HG03354 (cell line): ENCODE results near the gene CWC15.
"Not testable (repeated sequence)": the region's sequence is repeated elsewhere in the genome, so short reads cannot be mapped to it uniquely, and the experiment has no call there.

Source experiments
- ATAC-seq: cut with Tn5 transposase; IDR thresholded peaks from one replicate; pipeline ENCODE4 v1.9.1; 2021; ENCODE audit warnings: mild to moderate bottlenecking; ENCODE audit not compliant: unreplicated experiment, poor library complexity, severe bottlenecking

The CWC15 gene

DNA sequence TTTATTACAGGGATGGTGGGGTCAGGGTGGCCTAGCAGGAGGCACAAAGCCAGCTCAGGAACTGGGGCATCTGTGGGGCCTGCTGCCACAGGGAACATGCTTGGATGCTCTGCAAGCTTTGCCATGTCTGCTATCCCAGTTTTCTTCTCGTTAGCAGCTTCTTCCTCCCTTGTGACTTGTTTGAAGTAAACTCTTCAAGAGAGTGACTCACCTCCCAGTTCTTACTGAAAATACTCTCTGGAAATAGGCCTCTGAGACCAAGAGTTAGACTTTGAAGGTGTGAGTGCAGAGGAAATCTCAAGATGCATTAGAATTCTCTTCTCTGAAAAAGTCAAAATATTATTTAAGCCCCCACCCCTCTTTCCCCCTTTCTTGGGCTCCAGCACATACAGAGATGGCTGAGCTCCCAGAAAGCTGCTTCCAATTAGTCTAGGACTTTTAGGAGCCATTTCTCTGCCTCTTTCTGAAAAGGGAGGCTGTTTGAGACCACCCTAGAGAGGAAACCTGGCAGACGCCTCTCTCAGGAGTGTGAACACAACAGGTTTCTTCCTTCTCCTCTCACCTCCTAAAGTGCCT, 15.1 kb downstream of the CWC15 start:
- ATAC-seq: no peak

DNA sequence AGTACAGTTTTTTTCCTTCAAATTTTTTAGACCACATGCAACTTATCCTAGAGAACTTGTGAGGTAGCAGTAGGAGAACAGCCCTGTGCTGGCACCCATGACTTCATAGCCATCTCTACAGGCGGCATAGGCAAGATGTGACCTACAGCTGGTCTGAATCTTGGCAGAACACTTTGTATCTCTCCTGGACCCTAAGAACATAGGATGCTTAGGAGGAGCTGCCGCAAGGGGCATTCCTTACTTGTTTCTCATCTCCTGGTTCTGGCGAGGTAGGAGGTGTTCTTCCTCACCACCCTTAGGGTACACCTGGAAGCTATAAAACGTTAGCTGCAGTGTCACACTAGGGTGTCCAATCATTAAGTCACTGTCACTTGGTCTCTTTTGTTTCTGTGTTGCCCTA, 16.4 kb downstream of the CWC15 start:
- no peak for ATAC-seq

DNA sequence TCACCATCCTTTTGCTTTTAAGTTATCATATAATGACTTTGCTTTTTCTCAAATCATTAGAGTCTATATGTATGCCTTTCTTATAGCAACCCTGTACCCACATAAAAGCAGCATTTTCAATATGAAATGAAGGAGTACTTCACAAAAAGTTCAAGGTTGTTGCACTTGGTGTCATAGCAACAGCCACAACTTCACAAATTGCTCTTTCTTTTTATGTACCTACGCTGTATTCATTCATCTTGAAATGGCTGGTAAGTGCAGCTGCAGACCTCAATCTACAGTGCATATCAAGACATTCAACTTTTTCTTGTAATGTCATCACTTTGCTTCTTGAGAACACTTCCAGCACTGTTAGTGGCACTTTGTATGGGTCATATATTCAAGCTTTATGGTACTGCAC, 18.6 kb downstream of the CWC15 start:
- ATAC-seq: no peak

DNA sequence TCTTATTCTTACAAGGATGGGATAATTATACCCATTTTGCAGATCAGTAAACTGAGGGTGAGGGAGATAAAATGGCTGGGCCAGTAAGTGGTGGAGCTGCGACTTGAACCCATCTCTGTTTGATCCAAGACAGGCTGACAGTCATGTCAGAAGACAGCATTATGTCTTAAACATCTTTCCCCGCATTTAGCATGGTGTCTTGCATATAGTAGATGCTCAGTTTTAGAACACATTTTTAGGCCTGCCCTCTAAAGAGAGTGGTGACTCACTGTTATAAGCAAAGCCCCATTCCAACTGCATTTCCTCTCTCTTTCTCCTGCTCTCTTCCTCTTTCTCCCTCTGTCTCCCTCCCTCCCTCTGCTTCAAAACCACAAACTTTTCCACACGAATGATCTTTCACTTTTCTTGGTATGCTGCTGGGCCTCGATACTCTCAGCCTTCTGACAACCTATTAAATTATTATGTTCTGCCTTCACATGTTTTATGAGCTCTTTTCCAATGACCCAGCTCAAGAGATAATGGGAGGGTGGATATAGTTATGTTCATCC, 25.2 kb downstream of the CWC15 start:
- ATAC-seq: no peak

DNA sequence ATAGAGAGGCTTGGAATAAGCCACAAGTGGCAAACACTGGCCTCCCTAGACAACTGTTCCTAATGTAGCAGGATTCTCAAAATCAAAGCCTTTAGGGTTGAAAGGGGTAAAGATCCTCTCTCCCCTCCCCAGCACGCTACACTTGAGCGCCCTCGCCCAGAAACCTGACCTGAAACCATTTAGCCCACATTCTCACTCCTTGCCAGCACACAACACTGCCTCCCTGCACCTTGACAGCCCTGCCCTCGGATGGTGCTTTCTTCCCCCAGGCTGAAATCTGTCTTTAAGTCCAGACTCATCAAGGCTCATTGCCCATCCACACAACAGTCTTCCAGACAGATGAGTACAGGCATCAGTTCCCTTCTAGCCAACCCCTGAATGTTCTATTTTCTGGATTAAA, 26.5 kb downstream of the CWC15 start:
- peak; percentile 62 for ATAC-seq

DNA sequence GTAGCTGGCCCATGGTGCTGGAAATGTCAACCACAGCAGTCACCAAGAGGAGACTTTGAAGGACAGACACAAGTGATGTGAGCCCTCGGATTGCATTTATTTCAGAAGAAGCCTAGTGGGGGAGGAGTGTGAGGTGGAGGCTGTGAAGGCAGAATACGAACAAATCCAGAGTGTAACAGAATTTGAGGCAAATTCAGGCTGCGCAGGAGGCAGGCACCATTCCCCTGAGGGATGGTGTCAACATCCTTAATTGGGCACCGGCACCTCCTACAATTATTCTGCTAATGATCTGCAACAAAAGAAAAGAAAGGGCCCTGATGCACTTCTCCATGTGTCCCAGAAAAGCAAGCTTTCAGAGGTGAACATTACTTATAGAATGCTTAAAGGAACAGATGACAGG, 32.2 kb downstream of the CWC15 start:
- no peak for ATAC-seq

DNA sequence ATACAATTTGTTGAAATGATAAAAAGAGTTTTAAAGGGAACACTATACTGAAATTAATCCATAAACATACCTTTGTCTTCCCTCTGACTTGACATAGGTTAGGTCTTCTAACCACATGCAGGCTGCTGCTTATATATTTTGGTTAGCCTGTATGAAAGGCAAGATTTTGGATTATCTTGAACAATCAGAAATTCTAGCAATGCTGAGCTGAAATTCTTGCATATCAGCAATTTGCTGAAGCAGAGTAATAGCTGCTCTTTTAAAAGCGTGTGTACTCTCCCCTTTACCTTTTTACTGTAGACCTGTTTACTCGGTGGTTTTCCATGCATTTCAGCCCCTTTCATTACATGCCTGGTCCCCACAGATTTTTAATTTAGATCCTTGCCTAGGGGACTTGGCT, 34.0 kb downstream of the CWC15 start:
- no peak for ATAC-seq

DNA sequence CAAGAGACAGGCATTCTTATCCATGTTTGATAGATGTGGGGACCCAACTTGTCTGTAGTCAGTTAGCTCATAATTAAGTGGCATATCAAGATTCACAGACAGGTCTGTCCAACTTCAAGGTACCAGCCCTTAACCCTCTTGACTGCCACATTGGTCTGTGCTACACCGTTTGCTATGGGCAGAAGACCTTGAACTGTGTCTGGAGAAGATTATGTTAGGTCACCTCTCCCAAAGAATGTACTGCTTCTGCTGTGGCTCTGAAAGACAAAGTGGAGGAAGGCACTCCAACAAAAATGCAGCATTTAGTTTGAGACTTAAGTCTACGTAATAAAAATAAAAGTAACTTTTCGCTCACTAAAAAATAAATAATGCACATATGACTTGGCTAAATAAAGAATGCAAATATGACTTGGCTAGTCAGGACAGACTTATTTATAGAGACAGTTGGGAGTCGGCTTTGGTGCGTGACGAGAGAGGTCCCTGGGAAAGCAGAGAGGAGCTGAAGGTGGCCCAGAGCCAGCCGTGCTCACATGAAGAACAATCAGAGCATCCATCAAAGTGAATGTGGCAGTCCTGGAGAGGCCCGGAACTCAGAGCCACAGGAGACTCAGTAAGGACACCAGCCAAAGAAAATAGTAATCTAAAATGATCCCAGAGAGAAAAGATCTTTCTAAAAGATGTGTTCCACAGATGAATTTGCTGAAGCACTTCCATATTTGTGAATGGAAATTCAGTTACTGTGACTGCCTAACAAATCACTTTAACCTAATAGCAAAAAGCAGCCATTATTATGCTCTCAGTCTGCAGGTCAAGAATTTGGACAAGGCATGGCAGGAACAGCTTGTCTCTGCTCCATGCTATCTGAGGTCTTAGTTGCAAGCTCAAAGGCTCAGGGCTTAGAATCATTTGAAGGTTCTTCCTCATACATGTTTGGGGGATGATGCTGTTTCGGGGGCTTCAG, 35.0 kb downstream of the CWC15 start:
- ATAC-seq: no peak

DNA sequence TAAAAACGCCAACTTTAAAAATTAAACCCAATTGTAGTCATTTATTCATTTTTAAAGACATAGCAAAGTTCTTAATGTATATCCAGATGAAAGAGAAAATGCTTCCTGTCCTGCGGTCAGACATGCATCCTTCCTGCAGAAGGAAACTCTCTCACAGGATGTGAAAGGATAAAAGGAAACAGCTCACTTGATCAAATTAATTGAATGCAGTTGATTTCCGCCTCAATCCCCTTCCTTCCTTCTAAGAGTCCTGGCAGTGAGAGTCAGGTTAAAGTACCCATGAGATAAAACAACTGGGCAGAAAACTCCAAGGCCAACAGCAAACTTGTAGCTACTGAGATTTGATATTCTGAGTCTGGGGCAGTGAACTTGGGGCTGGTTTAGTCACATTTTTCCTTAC, 38.5 kb downstream of the CWC15 start:
- ATAC-seq: no peak

DNA sequence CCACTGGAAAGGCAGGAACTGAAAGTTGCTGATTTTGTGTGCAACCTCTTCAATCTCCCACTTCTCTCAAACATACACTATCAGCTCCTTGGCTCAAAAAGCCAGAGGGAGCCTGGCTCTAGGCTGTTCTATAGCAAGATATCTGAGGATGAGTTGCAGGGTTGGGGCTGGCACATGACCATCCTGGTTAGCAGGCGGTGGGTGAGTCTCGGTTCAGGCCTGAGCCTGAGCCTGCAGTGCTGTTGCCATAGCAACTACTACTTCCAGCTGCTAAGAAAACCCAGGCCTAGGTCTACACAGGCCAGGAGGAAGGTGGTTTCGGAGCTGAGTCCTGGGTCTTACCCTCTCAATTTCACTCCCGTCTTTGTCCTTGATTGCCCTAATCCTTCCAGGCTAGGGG, 39.0 kb downstream of the CWC15 start:
- ATAC-seq: no peak

DNA sequence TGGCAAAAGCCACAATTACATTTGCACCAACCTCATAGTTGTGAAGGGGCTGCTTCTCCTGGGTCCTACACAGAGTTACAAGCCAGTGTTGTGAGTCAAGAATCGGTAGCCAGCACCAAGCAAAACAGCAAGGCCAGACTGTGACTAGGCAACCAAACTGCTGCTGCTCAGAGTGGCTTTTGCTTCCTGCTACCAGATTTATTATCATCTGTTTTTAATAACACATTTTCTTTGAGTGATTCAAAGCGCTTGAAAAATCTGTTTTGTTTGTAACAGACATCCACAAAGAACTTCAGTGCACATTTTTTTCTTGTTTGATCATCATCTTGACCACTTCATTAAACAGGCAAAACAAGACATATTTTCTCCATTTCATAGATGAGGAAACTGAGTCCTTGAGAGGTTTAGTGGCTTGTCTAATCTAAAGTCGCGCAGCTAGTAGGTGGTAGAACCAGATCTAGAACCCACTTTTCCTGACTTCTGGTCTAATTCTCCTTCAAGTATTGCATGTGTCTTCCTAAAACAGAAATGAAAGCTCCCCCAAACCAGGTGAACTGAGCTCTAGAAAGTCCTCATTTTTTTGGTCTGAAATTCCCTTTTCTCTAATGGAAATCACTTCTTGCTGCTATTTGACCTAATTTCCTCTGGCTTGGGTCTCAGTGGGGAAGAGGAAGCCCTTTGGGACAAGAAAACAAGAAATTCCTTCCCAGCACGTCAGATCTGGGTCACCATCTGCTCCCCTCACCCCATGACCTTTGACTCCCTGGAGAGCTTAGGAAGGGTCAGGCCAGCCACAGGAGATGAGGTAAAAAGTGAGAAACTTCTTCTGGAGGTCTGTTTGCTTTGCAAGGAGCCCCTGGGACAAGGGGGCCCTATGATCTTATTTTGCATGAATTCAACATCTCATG, 39.9 kb downstream of the CWC15 start:
- ATAC-seq: no peak

DNA sequence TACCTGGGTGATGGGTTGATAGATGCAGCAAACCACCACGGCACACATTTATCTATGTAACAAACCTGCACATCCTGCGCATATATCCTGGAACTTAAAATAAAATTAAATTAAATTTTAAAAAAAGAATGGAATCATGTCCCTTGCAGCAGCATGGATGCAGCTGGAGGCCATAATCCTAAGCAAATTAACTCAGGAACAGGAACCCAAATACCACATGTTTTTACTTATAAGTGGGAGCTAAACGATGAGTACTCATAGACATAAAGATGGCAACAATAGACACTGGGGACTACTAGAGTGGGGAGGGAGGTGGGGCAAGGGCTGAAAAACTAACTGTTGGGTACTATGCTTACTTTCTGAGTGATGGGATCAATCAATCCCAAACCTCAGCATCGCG, 40.9 kb downstream of the CWC15 start:
- ATAC-seq: no peak

DNA sequence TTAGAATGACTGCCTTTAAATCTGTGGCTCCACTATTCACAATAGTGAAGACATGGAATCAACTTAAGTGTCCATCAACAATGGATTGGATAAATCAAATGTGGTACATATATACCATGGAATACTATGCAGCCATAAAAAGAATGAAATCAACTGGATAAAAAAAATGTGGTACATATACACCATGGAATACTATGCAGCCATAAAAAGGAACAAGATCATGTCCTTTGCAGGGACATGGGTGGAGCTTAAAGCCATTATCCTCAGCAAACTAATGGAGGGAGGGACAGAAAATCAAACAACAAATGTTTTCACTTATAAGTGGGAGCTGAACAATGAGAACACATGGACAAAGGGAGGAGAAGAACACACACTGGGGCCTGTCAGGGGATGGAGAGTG, 41.3 kb downstream of the CWC15 start:
- not testable (repeated sequence) for ATAC-seq

DNA sequence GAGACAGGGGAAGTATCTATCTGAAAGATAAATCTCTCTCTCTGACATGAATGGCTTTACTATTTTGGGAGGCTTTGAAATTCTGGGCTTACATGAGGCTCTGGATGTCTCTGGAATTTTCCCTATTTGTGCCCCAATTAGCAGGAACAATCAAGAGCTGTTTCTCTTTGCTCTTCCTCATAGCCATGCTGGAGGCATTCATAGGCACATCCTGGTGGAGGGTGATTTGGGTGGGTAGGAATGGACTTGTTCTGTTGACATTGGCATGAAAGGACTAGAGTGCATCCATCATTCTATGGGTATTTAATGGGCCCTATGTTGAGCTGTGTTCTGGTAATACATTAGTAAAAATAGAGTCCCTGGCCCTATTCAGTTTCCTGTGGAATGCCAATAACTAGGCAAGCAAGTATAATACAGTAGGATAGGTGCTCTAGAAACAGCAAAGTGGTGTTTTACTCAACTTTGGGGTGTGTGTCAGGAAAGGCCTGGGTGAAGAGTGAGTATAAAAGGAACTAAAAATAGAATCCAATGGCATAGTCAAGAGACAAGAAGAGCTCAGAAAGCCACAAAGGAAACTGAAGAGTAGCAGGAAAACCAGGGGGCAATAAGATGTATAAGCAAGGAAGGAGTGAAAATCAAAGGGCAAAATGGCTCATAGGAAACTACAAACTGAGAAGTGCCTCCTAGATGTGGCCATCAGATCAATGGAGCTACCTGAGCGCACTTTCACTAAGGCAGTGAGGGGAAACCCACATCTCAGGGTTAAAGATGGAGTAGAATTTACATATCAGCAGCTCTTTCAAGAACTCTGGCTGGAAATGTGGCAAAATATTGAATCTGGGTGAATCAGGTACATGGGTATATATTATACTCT, 45.0 kb downstream of the CWC15 start:
- ATAC-seq: no peak

DNA sequence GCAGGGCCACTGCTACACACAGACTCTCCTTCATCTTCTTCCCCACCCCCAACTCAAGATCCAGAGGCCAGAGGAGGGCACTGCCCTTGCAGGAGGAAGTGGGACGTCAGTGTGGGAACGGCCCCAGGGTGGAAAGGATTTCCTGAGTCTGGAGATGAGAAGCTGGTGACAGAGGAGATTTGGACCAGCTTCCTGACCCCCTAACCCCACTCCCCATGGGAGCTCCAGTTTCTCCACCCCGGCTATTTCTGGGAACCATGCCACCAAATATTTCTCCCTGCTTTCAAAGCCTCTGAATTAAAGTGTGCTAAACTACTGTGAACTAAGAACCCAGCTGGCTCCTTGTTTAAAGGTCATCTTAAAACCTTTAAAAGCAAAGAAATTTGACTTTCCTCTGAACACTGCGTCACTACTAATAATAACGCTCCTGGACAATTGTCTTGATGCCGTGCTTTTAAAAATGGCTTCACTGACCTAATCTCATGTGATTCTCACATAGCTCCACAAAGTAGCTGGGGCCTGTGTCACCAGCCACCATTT, 46.6 kb downstream of the CWC15 start:
- ATAC-seq: no peak

DNA sequence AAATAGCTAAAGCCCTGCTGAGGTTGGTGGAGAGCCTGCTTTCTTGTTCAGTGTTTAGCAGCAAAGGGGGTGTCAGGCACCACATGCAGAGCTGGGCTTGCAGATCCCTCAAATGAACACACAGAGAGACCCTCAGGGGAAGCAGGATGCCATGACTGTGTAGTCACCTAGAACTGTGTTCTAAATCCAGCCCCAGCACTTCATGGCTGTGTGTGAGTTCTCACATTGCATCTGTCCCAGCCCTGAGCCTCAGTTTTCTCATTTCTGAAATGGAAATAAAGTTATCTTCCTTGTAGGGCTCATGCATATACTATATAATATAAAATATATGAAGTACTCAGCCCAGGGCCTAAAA, 47.1 kb downstream of the CWC15 start:
- no peak for ATAC-seq

DNA sequence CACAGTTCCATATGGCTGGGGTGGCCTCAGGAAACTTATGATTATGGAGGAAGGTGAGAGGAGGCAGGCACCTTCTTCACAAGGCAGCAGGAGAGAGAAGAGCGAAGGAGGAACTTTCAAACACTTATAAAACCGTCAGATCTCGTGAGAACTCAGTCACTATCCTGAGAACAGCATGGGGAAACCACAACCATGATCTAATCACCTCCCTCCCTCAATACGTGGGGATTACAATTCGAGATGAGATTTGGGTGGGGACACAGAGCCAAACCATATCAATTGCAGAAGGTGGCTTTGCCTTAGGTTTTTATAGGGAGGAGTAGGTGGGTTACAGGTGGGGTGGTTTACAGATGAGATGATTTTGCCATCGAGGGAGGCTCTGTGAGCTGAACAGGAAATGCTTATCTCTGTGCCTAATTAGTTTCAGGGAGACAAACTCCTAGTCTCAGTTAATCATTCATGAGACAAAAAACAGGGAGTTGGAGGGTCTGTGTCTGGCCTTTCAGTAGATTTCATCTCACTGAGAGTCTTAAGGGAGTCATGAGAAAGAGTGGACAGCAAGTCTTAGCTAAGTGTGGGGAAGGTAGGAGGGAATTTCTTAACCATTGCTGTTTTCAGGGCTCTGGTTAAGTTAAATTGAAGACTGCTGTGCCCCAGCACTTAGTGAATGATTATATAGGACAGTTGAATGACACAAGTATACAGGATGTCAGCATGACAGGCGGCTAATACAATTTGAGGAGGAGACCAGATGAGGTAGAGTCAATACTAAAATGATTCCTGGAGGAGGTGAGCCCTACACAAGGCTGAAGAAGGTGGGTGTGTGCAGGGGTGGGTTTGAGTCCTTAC, 47.7 kb downstream of the CWC15 start:
- ATAC-seq: peak; percentile 89

DNA sequence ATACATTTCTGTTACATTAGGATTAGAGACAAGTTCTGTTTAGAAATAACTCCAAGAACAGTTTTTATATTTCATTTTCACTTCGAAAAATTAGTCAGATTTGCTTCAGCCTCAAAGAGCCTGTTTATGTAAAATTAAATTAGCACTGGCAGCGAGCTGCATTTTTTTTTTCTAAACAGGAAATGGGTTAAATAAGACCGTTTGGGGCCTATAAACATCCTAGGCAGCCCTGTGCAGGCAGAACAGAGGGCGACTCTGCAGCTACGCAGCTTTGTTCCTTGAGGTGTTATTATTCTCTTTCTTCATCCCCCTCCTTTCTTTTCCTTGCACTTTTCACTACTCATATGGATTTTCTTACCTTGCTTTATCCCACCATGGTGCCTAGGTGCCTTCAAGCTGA, 48.7 kb downstream of the CWC15 start:
- no peak for ATAC-seq
